ENCODE measurements around the gene CA11. TPM values are rescaled to one million over a fixed set of nuclear protein-coding genes. Genes with fewer than 3 reads are reported as not detected.
A peak's percentile ranks its signal among the peaks of the same experiment; 100 is the strongest.

The CA11 gene
- total RNA-seq, 1 experiment from 2014 or later: not detected

DNA sequence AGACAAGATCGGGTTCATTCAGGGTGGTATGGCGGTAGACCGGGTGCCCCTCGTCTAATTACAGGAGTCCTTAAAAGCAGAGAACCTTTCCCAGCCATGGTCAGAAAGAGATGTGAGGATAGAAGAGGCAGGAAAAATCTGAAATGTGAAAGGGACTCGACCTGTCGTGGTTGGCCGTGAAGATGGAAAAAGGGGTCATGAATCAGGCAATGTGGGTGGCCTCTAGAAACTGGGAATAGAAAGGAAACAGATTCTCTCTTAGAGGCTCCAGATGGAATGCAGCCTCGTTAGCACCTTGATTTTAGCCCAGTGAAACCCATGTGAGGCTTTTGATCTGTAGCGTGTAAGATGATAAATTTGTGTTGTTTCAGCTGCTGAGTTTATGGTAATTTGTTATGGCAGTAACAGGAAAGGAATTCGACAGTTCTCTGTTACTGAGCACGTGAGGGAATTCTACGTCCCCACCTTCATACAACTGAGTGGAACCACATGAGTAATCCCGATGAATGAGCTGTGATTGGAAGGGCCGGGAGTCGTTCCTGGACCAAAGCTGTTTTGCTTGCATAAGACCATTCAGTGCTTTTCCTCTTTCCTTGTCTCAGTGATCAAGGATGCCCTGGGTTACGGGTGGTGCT, 11.0 kb upstream of the CA11 start:
- peaks cover 5% of the 10 kb centered on the region for H3K4me1 ChIP-seq (ENCODE audit: low read length)
- DNase-seq: no peak
- no peak overlapping the region for H3K27ac ChIP-seq (ENCODE audit: low read length)
- no peaks in the 10 kb centered on the region for H3K27me3 ChIP-seq (ENCODE audit: low read length)
- no peaks in the 10 kb centered on the region for H3K36me3 ChIP-seq (ENCODE audit: insufficient read depth, low read length)
- no peak overlapping the region for H3K4me2 ChIP-seq (ENCODE audit: low read depth, low read length, poor library complexity, severe bottlenecking)
- no peak overlapping the region for H3K4me3 ChIP-seq (ENCODE audit: low read length)
- no peaks in the 10 kb centered on the region for H3K9me2 ChIP-seq (replicated peaks; ENCODE audit: insufficient read depth, low read length)
- H3K9ac ChIP-seq (ENCODE audit: low read length): no peak overlapping the region
- H3K79me2 ChIP-seq (ENCODE audit: low read length): no peaks in the 10 kb centered on the region
- H4K20me1 ChIP-seq (ENCODE audit: insufficient read depth, low read depth, low read length): no peaks in the 10 kb centered on the region
- H3K9me3 ChIP-seq (ENCODE audit: low read length): no peaks in the 10 kb centered on the region
- no peak overlapping the region for H2AFZ ChIP-seq (ENCODE audit: low read length)

DNA sequence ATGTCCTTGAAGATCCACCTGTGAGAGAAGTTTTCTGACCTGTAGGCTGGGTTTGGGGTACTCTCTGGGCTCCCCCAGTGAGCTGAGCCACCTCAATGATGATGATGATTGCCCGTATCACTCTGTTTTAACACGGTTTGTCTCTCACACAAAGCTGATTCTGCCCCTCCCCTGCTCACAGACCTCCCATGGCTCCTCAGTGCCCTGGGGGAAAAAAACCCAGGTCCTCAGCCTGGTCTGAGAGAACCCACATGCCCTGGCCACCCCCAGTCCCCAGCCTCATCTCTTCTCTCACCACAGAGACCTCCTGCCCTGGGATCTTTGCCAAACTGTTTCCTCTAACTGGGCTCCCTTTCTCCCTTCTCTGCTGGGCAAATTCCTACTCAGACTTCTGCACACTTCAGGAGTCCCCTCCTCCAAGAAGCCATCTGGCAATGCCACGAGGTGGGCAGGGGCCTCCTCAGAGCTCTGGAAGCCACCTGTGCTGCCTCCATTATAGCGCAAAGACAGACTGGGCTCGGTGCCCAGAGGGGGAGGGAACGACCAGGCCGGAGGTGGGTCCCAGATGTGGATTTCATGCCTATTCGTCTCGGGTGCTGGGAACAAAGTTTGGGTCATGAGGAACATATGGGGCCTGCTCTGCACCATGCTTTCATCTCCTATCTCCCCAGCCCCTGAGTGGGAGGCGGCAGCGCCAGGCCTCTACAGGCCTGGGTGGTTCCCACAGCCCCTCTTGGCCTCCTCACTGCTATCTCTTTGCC, 8.5 kb upstream of the CA11 start:
- H3K27ac ChIP-seq (ENCODE audit: low read length): no peak overlapping the region
- no peaks in the 10 kb centered on the region for H3K4me1 ChIP-seq (ENCODE audit: low read length)
- H3K27me3 ChIP-seq (ENCODE audit: low read length): no peaks in the 10 kb centered on the region
- DNase-seq: no peak
- no peak overlapping the region for H3K4me3 ChIP-seq (ENCODE audit: low read length)
- no peaks in the 10 kb centered on the region for H4K20me1 ChIP-seq (ENCODE audit: insufficient read depth, low read depth, low read length)
- H3K36me3 ChIP-seq (ENCODE audit: insufficient read depth, low read length): no peaks in the 10 kb centered on the region
- H3K9me3 ChIP-seq (ENCODE audit: low read length): no peaks in the 10 kb centered on the region
- H2AFZ ChIP-seq (ENCODE audit: low read length): no peak overlapping the region
- no peaks in the 10 kb centered on the region for H3K79me2 ChIP-seq (ENCODE audit: low read length)
- no peak overlapping the region for H3K4me2 ChIP-seq (ENCODE audit: low read depth, low read length, poor library complexity, severe bottlenecking)
- no peak overlapping the region for H3K9ac ChIP-seq (ENCODE audit: low read length)
- H3K9me2 ChIP-seq (replicated peaks; ENCODE audit: insufficient read depth, low read length): no peaks in the 10 kb centered on the region

DNA sequence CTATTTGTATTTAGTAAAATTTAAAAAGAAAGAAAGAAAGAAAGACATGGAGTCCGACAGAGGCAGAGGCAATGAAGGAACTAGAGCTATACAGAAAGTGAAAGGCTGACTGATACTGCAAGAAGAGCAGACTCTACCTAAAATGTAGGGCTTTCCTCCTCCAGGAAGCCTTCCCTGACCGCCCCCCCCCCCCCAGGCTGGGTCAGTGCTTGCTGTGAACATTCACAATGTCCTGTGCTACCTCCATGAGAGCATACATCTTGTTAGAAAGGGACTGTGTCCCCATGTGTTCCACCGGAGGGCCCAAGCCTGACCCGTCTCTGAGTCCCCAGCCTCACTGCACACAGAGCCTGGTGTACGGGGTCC, 5.7 kb upstream of the CA11 start:
- Histone ChIP-seq H3K79me2 (ENCODE audit: low read length) (no peaks in the 10 kb centered on the region), H4K20me1 (ENCODE audit: insufficient read depth, low read depth, low read length) (no peaks in the 10 kb centered on the region), H3K9me3 (ENCODE audit: low read length) (no peaks in the 10 kb centered on the region), H3K9ac (ENCODE audit: low read length) (no peak overlapping the region), H3K36me3 (ENCODE audit: insufficient read depth, low read length) (no peaks in the 10 kb centered on the region), H2AFZ (ENCODE audit: low read length) (no peak overlapping the region), H3K9me2 (replicated peaks; ENCODE audit: insufficient read depth, low read length) (no peaks in the 10 kb centered on the region), H3K27ac (ENCODE audit: low read length) (no peak overlapping the region), H3K4me1 (ENCODE audit: low read length) (no peaks in the 10 kb centered on the region), H3K4me2 (ENCODE audit: low read depth, low read length, poor library complexity, severe bottlenecking) (no peak overlapping the region), H3K4me3 (ENCODE audit: low read length) (no peak overlapping the region), H3K27me3 (ENCODE audit: low read length) (no peaks in the 10 kb centered on the region)
- no peak for DNase-seq

DNA sequence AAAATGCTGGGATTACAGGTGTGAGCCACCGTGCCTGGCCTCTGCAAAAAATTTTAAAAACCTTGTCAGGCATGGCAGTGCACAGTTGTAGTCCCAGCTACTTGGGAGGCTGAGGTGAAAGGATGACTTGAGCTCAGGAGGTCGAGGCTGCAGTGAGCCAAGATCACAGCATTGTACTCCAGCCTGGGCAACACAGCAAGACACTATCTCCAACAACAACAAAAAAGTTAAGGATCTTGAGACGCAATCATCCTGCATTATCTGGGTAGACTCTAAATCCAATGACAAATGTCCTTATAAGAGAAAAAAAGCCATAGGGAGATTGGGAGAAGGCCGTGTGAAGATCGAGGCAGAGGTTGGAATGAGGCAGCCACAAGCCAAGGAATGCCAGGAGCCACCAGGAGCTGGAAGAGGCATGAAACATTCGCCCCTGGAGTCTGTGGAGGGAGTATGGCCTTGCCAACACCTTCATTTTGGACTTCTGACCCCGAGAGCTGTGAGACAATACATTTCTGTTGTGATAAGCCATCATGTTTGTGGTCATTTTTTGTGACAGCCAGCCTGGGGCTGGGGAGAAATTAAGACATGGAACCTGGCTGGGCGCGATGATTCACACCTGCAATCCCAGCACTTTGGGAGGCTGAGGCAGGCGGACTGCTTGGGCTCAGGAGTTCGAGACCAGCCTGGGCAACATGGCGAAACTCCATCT, 5.1 kb upstream of the CA11 start:
- Histone ChIP-seq H3K36me3 (ENCODE audit: insufficient read depth, low read length) (no peaks in the 10 kb centered on the region), H3K4me3 (ENCODE audit: low read length) (no peak overlapping the region), H3K27ac (ENCODE audit: low read length) (no peak overlapping the region), H3K4me2 (ENCODE audit: low read depth, low read length, poor library complexity, severe bottlenecking) (no peak overlapping the region), H3K4me1 (ENCODE audit: low read length) (peaks cover 3% of the 10 kb centered on the region), H3K27me3 (ENCODE audit: low read length) (no peaks in the 10 kb centered on the region), H2AFZ (ENCODE audit: low read length) (no peak overlapping the region), H3K9me3 (ENCODE audit: low read length) (no peaks in the 10 kb centered on the region), H3K9me2 (replicated peaks; ENCODE audit: insufficient read depth, low read length) (no peaks in the 10 kb centered on the region), H3K9ac (ENCODE audit: low read length) (no peak overlapping the region), H4K20me1 (ENCODE audit: insufficient read depth, low read depth, low read length) (no peaks in the 10 kb centered on the region), H3K79me2 (ENCODE audit: low read length) (no peaks in the 10 kb centered on the region)
- DNase-seq: no peak

DNA sequence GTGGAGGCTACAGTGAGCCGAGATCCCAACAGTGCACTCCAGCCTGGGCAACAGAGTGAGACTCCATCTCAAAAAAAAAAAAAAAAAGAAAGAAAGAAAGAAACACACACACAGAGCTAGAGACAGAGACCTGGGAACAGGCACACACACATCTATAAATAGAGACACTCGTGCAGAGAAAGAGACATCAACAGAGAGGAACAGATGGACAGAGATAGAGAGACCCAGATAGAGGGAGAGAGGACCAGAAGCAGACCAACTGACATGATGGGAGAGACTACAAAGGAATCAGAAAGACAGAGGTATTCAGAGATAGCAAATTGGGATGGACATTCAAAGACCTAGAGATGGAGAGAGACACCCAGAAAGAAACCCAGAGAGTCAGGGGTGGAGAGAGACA, 2.1 kb upstream of the CA11 start:
- Histone ChIP-seq H3K79me2 (ENCODE audit: low read length) (no peaks in the 10 kb centered on the region), H3K9ac (ENCODE audit: low read length) (no peak overlapping the region), H2AFZ (ENCODE audit: low read length) (no peak overlapping the region), H3K27ac (ENCODE audit: low read length) (no peak overlapping the region), H3K4me1 (ENCODE audit: low read length) (peaks cover 14% of the 10 kb centered on the region), H3K4me2 (ENCODE audit: low read depth, low read length, poor library complexity, severe bottlenecking) (no peak overlapping the region), H3K9me2 (replicated peaks; ENCODE audit: insufficient read depth, low read length) (no peaks in the 10 kb centered on the region), H3K36me3 (ENCODE audit: insufficient read depth, low read length) (no peaks in the 10 kb centered on the region), H3K9me3 (ENCODE audit: low read length) (no peaks in the 10 kb centered on the region), H4K20me1 (ENCODE audit: insufficient read depth, low read depth, low read length) (no peaks in the 10 kb centered on the region), H3K27me3 (ENCODE audit: low read length) (no peaks in the 10 kb centered on the region), H3K4me3 (ENCODE audit: low read length) (no peak overlapping the region)
- DNase-seq: no peak

DNA sequence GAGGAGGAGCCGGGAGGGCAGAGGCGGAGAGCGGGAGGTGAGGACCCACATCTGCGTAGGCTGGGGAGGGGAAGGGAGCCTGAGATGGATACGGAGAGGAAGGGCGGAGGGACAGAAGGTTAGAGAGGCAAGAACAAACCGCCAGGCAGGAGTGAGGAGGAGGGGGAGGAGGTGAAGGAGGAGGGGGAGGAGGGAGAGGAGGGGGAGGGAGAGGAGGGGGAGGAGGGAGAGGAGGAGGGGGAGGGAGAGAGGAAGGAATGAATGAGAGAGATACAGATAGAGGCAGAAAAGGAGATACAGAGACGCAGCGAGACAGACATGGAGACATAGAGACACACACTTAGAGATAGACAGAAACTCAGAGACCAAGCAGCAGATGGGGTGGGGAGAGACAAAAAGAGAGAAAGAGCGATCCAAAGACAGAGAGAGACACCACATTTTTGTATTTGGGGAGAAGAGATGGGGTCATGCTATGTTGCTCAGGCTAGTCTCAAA, 782 bp upstream of the CA11 start:
- H4K20me1 ChIP-seq (ENCODE audit: insufficient read depth, low read depth, low read length): no peaks in the 10 kb centered on the region
- no peaks in the 10 kb centered on the region for H3K27me3 ChIP-seq (ENCODE audit: low read length)
- H3K9me3 ChIP-seq (ENCODE audit: low read length): no peaks in the 10 kb centered on the region
- H3K79me2 ChIP-seq (ENCODE audit: low read length): no peaks in the 10 kb centered on the region
- peak overlapping the region; percentile 74 for H3K4me2 ChIP-seq (ENCODE audit: low read depth, low read length, poor library complexity, severe bottlenecking)
- H3K36me3 ChIP-seq (ENCODE audit: insufficient read depth, low read length): no peaks in the 10 kb centered on the region
- H3K27ac ChIP-seq (ENCODE audit: low read length): no peak overlapping the region
- no peak for DNase-seq
- no peak overlapping the region for H2AFZ ChIP-seq (ENCODE audit: low read length)
- peaks cover 14% of the 10 kb centered on the region for H3K4me1 ChIP-seq (ENCODE audit: low read length)
- no peak overlapping the region for H3K9ac ChIP-seq (ENCODE audit: low read length)
- H3K9me2 ChIP-seq (replicated peaks; ENCODE audit: insufficient read depth, low read length): no peaks in the 10 kb centered on the region
- H3K4me3 ChIP-seq (ENCODE audit: low read length): no peak overlapping the region; the same call in 1 of the 2 replicates

DNA sequence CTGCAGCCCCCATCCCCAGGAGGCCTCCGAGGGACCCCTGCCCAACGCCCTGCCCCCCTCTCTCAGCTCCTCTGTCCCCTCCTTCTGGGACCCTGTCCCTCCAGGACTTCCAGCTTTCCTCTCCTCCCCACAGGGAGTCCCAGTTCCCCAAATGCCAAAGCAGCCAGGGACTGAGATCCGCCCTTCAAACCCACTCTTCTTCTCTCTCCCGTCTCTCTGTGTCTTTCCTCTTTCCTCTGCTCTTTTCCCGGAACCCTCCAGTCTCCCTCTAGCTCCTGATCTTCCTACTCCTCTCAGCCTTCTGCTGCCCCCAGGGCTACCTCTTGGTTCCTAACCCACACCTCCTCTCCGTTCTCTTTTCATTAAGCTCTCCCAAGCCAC, 377 bp downstream of the CA11 start:
- H3K9ac ChIP-seq (ENCODE audit: low read length): peak overlapping the region; percentile 59; the same call in 1 of the 2 replicates

More for the DNA sequence above, 377 bp downstream of the CA11 start:
- Histone ChIP-seq H3K4me3 (ENCODE audit: low read length) (0 out of 2 replicates have a peak overlapping the region, but pooled peaks have one; percentile 61), H3K36me3 (ENCODE audit: insufficient read depth, low read length) (no peaks in the 10 kb centered on the region), H3K4me2 (ENCODE audit: low read depth, low read length, poor library complexity, severe bottlenecking) (peak overlapping the region; percentile 74), H3K79me2 (ENCODE audit: low read length) (no peaks in the 10 kb centered on the region), H3K27me3 (ENCODE audit: low read length) (no peaks in the 10 kb centered on the region), H3K27ac (ENCODE audit: low read length) (no peak overlapping the region), H3K9me2 (replicated peaks; ENCODE audit: insufficient read depth, low read length) (no peaks in the 10 kb centered on the region), H2AFZ (ENCODE audit: low read length) (0 out of 2 replicates have a peak overlapping the region, but pooled peaks have one; percentile 78), H3K9me3 (ENCODE audit: low read length) (no peaks in the 10 kb centered on the region), H4K20me1 (ENCODE audit: insufficient read depth, low read depth, low read length) (no peaks in the 10 kb centered on the region), H3K4me1 (ENCODE audit: low read length) (peaks cover 14% of the 10 kb centered on the region)
- DNase-seq: no peak

All from Karpas-422 (cell line).